Mammary epithelial cell (primary cell): ENCODE measurements around the gene UBAP1.

Source experiments
- CTCF ChIP-seq, 2 donors: IDR thresholded peaks in 1 of 2; conservative IDR thresholded peaks in 1 of 2; 2 replicates each; pipeline ENCODE4 v1.5.1; 2011 to 2012; ENCODE audit warnings: inconsistent platforms in 2 of 2, low read length in 2 of 2, mild to moderate bottlenecking in 2 of 2, control low read depth in 1 of 2, low read depth in 1 of 2; ENCODE audit not compliant: insufficient read depth in 1 of 2; ENCODE audit errors: extremely low read depth in 1 of 2
- EZH2 ChIP-seq: IDR thresholded peaks from 2 replicates; pipeline ENCODE4 v1.6.1; 2012; ENCODE audit warnings: low read length, inconsistent platforms, borderline replicate concordance

- TF ChIP-seq EZH2 (no peak), CTCF (conservative IDR thresholded peaks at IDR 0.05 in 1 of 2, IDR thresholded peaks at IDR 0.05 in 1 of 2; ENCODE audit: extremely low read depth in 1 of 2, insufficient read depth in 1 of 2, low read depth in 1 of 2, low read length in 2 of 2) (no peak)
These were observed 113.7 kb downstream of the UBAP1 start for GRCh38 chr9:34292552-34292951.
